Activated CD8-positive, alpha-beta T cell treated with anti-CD3 and anti-CD28 coated beads for 36 hours (primary cell): ENCODE measurements around the gene SDCCAG8. TPM values are rescaled to one million over a fixed set of nuclear protein-coding genes. Genes with fewer than 3 reads are reported as not detected.

Experiments
- ATAC-seq: fragments of 200-7000 bp; cut with Tn5 transposase; one replicate; pipeline ENCODE4 v1.10.0; 2021; ENCODE audit warnings: mild to moderate bottlenecking, moderate library complexity
- CTCF ChIA-PET: fragments of 350-600 bp; sonication (Branson Sonifier 250); formaldehyde crosslinking; loops from one replicate; lab custom pipeline; 2021; ENCODE audit warnings: antibody characterized with exemption; lab: Charles Lee
- POLR2A ChIA-PET: fragments of 350-600 bp; sonication (Branson Sonifier 250); formaldehyde crosslinking; loops from one replicate; lab custom pipeline; 2021; ENCODE audit warnings: antibody characterized with exemption; lab: Charles Lee
- DNase-seq: peaks from one replicate; pipeline ENCODE4 v3.0.0-alpha.2; 2020
- H3K27ac Mint-ChIP-seq: one replicate; pipeline ENCODE4 v1.8.0; 2021; ENCODE audit warnings: mild to moderate bottlenecking, mixed read lengths
- H3K27me3 Mint-ChIP-seq: one replicate; pipeline ENCODE4 v1.8.0; 2021; ENCODE audit warnings: mixed read lengths
- H3K36me3 Mint-ChIP-seq: one replicate; pipeline ENCODE4 v1.8.0; 2021; ENCODE audit warnings: low read depth, mixed read lengths
- H3K4me1 Mint-ChIP-seq: one replicate; pipeline ENCODE4 v1.8.0; 2021; ENCODE audit warnings: low read depth, mixed read lengths
- H3K4me3 Mint-ChIP-seq: one replicate; pipeline ENCODE4 v1.8.0; 2021; ENCODE audit warnings: mild to moderate bottlenecking, moderate library complexity, mixed read lengths
- H3K9me3 Mint-ChIP-seq: one replicate; pipeline ENCODE4 v1.8.0; 2021; ENCODE audit warnings: mixed read lengths
- CTCF ChIP-seq: fragments of 200-600 bp; IDR thresholded peaks from one replicate; pipeline ENCODE4 v1.8.0; 2022; ENCODE audit warnings: antibody characterized with exemption, mild to moderate bottlenecking
- intact Hi-C: fragments of 100-400 bp; cut with micrococcal nuclease; formaldehyde crosslinking; loops from one replicate; pipeline ENCODE4 v1.10.0; 2022
- total RNA-seq, 2 experiments: library from RNA; stranded (reverse); gene quantifications; one replicate each; pipeline ENCODE4 v1.2.3, GENCODE V29; 2021

The SDCCAG8 gene
- total RNA-seq, 2 experiments from 2014 or later: 22.4 to 22.6 TPM

GRCh38 chr1:243379208-243379607 is 123.4 kb downstream of the SDCCAG8 start:
- ChIA-PET POLR2A (no interaction called here), CTCF (no interaction called here)
- peaks cover 18% of the 10 kb centered on the region for H3K36me3 Mint-ChIP-seq
- intact Hi-C loops: no loop called here
- no peaks in the 10 kb centered on the region for H3K4me1 Mint-ChIP-seq
- H3K27me3 Mint-ChIP-seq: no peaks in the 10 kb centered on the region
- H3K4me3 Mint-ChIP-seq: no peak overlapping the region
- ATAC-seq (no peak), DNase-seq (no peak)
- no peak for TF ChIP-seq CTCF
- H3K27ac Mint-ChIP-seq: no peak overlapping the region
- peaks cover 3% of the 10 kb centered on the region for H3K9me3 Mint-ChIP-seq

GRCh38 chr1:243379706-243380105 is 123.9 kb downstream of the SDCCAG8 start:
- DNase-seq (no peak), ATAC-seq (no peak)
- Mint-ChIP-seq H3K4me1 (no peaks in the 10 kb centered on the region), H3K36me3 (peaks cover 16% of the 10 kb centered on the region), H3K9me3 (no peaks in the 10 kb centered on the region), H3K4me3 (no peak overlapping the region), H3K27me3 (no peaks in the 10 kb centered on the region), H3K27ac (no peak overlapping the region)
- CTCF ChIA-PET: no interaction called here
- no peak for TF ChIP-seq CTCF
- POLR2A ChIA-PET: no interaction called here
- intact Hi-C loops: no loop called here

- ChIA-PET CTCF (interaction anchor here (2.1 kb wide), 1 partner anchor 45 kb away, joined by 5 read pairs; no protein-coding TSS in a partner anchor), POLR2A (no interaction called here)
- Mint-ChIP-seq H3K4me3 (no peak overlapping the region), H3K27ac (no peak overlapping the region), H3K4me1 (peaks cover 6% of the 10 kb centered on the region), H3K27me3 (no peaks in the 10 kb centered on the region), H3K36me3 (peaks cover 4% of the 10 kb centered on the region), H3K9me3 (no peaks in the 10 kb centered on the region)
- ATAC-seq (no peak), DNase-seq (no peak)
- no peak for TF ChIP-seq CTCF
- intact Hi-C loops: no loop called here
These were observed 132.4 kb downstream of the SDCCAG8 start for GRCh38 chr1:243388276-243388675.

GRCh38 chr1:243390162-243390791 is 134.4 kb downstream of the SDCCAG8 start:
- POLR2A ChIA-PET: no interaction called here
- DNase-seq (peak; percentile 40), ATAC-seq (peak; percentile 51)
- Mint-ChIP-seq H3K27ac (peak overlapping the region; percentile 3), H3K9me3 (no peaks in the 10 kb centered on the region), H3K27me3 (no peaks in the 10 kb centered on the region), H3K4me1 (peaks cover 6% of the 10 kb centered on the region), H3K4me3 (no peak overlapping the region), H3K36me3 (peaks cover 6% of the 10 kb centered on the region)
- CTCF ChIA-PET: interaction anchor here (0.6 kb wide), 1 partner anchor 344 kb away, joined by 3 read pairs; no protein-coding TSS in a partner anchor
- no peak for TF ChIP-seq CTCF
- intact Hi-C loops: no loop called here

GRCh38 chr1:243391355-243391754 is 135.5 kb downstream of the SDCCAG8 start:
- CTCF ChIA-PET: no interaction called here

More at GRCh38 chr1:243391355-243391754, 135.5 kb downstream of the SDCCAG8 start:
- Mint-ChIP-seq H3K36me3 (peaks cover 6% of the 10 kb centered on the region), H3K4me3 (no peak overlapping the region), H3K27me3 (no peaks in the 10 kb centered on the region), H3K27ac (no peak overlapping the region), H3K4me1 (peaks cover 6% of the 10 kb centered on the region), H3K9me3 (no peaks in the 10 kb centered on the region)
- DNase-seq (no peak), ATAC-seq (no peak)
- intact Hi-C loops: no loop called here
- POLR2A ChIA-PET: no interaction called here
- no peak for TF ChIP-seq CTCF
